ENCODE data around the gene AREL1.

Gene AREL1

GRCh38 chr14:74615735-74616134 is 97.1 kb downstream of the AREL1 start:
- no peaks in the 10 kb centered on the region for H3K9me3 Mint-ChIP-seq
- no peaks in the 10 kb centered on the region for H3K36me3 Mint-ChIP-seq (ENCODE audit: low read depth)
- H3K27ac Mint-ChIP-seq: no peak overlapping the region
- no peak overlapping the region for H3K4me3 Mint-ChIP-seq
- TF ChIP-seq CTCF (IDR thresholded peaks at IDR 0.05): no peak
- H3K27me3 Mint-ChIP-seq (ENCODE audit: low read depth, poor library complexity): peaks cover 58% of the 10 kb centered on the region
- H3K4me1 Mint-ChIP-seq: peaks cover 50% of the 10 kb centered on the region
- no peak for DNase-seq

- no peaks in the 10 kb centered on the region for H3K9me3 Mint-ChIP-seq
- no peak for DNase-seq
- H3K4me3 Mint-ChIP-seq: no peak overlapping the region
- no peak for TF ChIP-seq CTCF (IDR thresholded peaks at IDR 0.05)
- no peaks in the 10 kb centered on the region for H3K36me3 Mint-ChIP-seq (ENCODE audit: low read depth)
- no peak overlapping the region for H3K27ac Mint-ChIP-seq
- H3K27me3 Mint-ChIP-seq (ENCODE audit: low read depth, poor library complexity): peaks cover 63% of the 10 kb centered on the region
- H3K4me1 Mint-ChIP-seq: peaks cover 47% of the 10 kb centered on the region
Observed at GRCh38 chr14:74614508-74615495, 98.1 kb downstream of the AREL1 start.

- peak; percentile 30 for DNase-seq
- Mint-ChIP-seq H3K4me3 (peak overlapping the region; percentile 68), H3K36me3 (ENCODE audit: low read depth) (no peaks in the 10 kb centered on the region), H3K9me3 (no peaks in the 10 kb centered on the region), H3K27ac (no peak overlapping the region), H3K4me1 (peaks cover 39% of the 10 kb centered on the region), H3K27me3 (ENCODE audit: low read depth, poor library complexity) (peaks cover 78% of the 10 kb centered on the region)
- TF ChIP-seq CTCF (IDR thresholded peaks at IDR 0.05): no peak
Observed at GRCh38 chr14:74613211-74613914, 99.5 kb downstream of the AREL1 start.

- peak; percentile 40 for TF ChIP-seq CTCF (IDR thresholded peaks at IDR 0.05)
- peak; percentile 89 for DNase-seq
- peaks cover 82% of the 10 kb centered on the region for H3K27me3 Mint-ChIP-seq (ENCODE audit: low read depth, poor library complexity)
- no peak overlapping the region for H3K27ac Mint-ChIP-seq
- H3K4me1 Mint-ChIP-seq: peaks cover 39% of the 10 kb centered on the region
- no peaks in the 10 kb centered on the region for H3K9me3 Mint-ChIP-seq
- no peaks in the 10 kb centered on the region for H3K36me3 Mint-ChIP-seq (ENCODE audit: low read depth)
- H3K4me3 Mint-ChIP-seq: peak overlapping the region; percentile 78
Observed at GRCh38 chr14:74612350-74613021, 100.4 kb downstream of the AREL1 start.

- no peaks in the 10 kb centered on the region for H3K36me3 Mint-ChIP-seq (ENCODE audit: low read depth)
- H3K4me3 Mint-ChIP-seq: peak within 1 kb of the TSS; percentile 78
- H3K4me1 Mint-ChIP-seq: peaks cover 37% of the 10 kb centered on the region
- H3K27me3 Mint-ChIP-seq (ENCODE audit: low read depth, poor library complexity): peaks cover 84% of the 10 kb centered on the region
- H3K9me3 Mint-ChIP-seq: no peaks in the 10 kb centered on the region
- peak; percentile 50 for DNase-seq
- no peak within 1 kb of the TSS for H3K27ac Mint-ChIP-seq
- no peak for TF ChIP-seq CTCF (IDR thresholded peaks at IDR 0.05)
Observed at GRCh38 chr14:74611650-74612349, 101.1 kb downstream of the AREL1 start, which contains the start of gene LTBP2. LTBP2 (minus strand) TSS chr14:74612237; CDS start chr14:74611944, 293 bp downstream.
